ENCODE results near the gene KAT2B.

Gene KAT2B

GRCh38 chr3:20143519-20143918 lies 103.3 kb downstream of the KAT2B start:
- no peak for DNase-seq (ENCODE audit: low read depth)

- DNase-seq (ENCODE audit: low read depth), result no peak
Measured at GRCh38 chr3:20145874-20146273, 105.6 kb downstream of the KAT2B start.

- no peak for DNase-seq (ENCODE audit: low read depth)
Measured at GRCh38 chr3:20146301-20146700, 106.1 kb downstream of the KAT2B start.

DNA sequence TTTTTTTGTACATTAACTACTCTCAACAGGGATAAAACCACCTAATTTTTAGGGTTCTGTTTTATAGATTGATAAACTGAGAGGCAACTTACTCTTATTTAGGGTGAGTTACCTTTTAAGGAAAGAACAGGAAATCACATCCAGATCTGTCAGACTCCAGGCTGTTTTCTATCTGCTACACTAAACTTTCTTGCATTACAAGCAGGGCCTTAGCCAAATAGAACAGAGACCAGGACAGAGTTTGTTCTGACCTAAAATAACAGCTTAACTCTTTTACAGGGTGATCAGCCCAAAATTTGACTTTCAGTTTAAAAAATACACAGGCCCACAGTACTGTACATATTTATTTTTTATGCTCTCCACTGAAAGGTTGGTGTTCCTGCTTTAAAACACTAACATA lies 107.1 kb downstream of the KAT2B start:
- DNase-seq (ENCODE audit: low read depth), result no peak

- no peak for DNase-seq (ENCODE audit: low read depth)
Measured at GRCh38 chr3:20148466-20148865, 108.2 kb downstream of the KAT2B start.

- no peak for DNase-seq (ENCODE audit: low read depth)
Measured at GRCh38 chr3:20154078-20154477, 113.8 kb downstream of the KAT2B start.

DNA sequence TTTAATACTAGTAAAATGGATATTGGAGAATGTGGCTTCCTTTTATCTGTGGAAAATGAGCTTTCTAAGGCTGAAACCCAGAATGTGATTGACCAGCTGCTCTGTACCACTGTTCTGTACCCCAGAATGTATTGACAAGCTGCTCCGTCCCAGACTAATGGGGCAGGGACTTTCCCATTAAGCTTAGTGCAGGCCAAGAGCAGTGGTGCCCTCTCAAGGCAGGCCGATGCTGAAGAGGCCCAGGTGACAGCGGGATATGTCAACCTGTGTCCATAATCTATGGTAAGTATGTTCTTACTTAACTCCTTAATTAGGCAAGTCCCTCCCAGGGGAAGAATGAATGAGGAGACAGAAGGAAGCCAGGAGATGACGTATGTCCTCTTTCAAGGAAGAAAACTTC lies 114.7 kb downstream of the KAT2B start:
- no peak for DNase-seq (ENCODE audit: low read depth)

- no peak for DNase-seq (ENCODE audit: low read depth)
Measured at GRCh38 chr3:20160230-20160629, 120.0 kb downstream of the KAT2B start.

GRCh38 chr3:20161714-20162113 lies 121.5 kb downstream of the KAT2B start:
- no peak for DNase-seq (ENCODE audit: low read depth)

GRCh38 chr3:20173844-20174410 lies 133.7 kb downstream of the KAT2B start:
- DNase-seq (ENCODE audit: low read depth), result no peak

- DNase-seq (ENCODE audit: low read depth), result no peak
Measured at GRCh38 chr3:20181276-20181675, 141.0 kb downstream of the KAT2B start.

GRCh38 chr3:20182206-20182605 lies 142.0 kb downstream of the KAT2B start:
- no peak for DNase-seq (ENCODE audit: low read depth)

- no peak for DNase-seq (ENCODE audit: low read depth)
Measured at GRCh38 chr3:20185331-20185678, 145.1 kb downstream of the KAT2B start.

DNA sequence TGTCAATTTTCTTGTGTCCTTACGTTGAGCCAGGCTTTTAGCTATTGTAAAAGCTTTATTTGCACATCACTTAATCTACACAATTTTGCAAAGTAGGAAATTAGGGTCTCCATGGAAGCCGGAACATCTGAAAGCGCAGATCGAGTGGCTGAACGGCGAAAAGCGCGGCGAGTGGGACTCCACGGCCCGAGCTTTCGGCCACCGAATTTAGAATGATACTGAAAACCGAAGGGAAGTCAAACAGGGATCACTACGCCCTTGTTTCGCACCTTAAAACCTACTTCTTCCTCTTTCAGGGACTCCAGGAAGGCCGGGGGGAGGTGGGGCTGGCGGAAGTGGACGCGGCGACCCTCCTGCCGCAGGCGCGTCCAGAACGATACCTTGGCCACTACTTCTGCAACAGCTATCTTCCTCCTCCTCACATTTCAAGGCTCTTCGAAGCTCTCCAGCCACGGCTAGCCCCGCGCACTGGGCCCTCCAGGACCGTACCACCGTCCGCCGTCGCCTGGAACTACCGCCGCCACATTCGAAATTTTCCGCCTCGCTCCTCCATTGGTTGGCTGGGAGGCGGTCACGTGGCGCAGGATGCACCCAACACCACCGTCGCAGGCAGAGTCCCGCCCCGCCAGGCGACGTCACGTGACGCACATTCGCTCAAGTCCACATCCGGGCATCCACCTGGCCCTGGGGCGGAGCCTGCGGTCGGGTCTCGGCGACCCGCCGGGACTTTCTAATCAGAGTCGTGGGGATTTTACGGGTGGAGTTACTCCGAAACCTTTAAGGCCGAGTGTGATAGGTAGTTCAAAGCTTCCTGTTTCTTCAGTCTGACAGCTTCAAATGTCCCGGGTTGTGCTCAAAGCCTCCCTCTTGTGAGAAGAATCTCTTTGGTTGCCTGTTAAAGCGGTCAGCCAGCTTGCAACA lies 145.7 kb downstream of the KAT2B start, which contains the start of gene SGO1:
Gene SGO1, minus strand, starts transcription at position 528 of the 921 bp plus-strand sequence. CDS start 2,179 bp downstream, outside the sequence.
- DNase-seq (ENCODE audit: low read depth), result peak; percentile 100

DNA sequence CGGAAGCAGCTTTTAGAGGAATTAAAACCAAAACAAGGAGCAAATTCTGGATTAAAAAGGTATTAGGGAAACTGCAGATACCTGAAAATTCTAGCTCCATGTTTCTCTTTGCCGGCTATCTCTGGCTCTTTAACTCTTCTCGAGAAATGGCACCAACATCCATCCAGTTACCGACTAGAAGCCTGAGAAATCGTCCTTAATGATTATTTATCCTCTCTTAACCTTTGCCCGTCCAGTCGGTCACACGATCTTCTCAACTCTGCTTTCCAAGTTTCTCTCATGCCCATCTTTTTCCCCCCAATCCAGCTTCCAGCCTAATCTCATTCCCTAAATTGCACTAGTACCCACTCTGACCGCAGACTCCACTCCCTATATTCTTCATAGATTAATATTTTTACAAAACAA lies 146.4 kb downstream of the KAT2B start:
- DNase-seq (ENCODE audit: low read depth), result no peak

GRCh38 chr3:20190991-20191390 lies 150.7 kb downstream of the KAT2B start:
- DNase-seq (ENCODE audit: low read depth), result no peak

DNA sequence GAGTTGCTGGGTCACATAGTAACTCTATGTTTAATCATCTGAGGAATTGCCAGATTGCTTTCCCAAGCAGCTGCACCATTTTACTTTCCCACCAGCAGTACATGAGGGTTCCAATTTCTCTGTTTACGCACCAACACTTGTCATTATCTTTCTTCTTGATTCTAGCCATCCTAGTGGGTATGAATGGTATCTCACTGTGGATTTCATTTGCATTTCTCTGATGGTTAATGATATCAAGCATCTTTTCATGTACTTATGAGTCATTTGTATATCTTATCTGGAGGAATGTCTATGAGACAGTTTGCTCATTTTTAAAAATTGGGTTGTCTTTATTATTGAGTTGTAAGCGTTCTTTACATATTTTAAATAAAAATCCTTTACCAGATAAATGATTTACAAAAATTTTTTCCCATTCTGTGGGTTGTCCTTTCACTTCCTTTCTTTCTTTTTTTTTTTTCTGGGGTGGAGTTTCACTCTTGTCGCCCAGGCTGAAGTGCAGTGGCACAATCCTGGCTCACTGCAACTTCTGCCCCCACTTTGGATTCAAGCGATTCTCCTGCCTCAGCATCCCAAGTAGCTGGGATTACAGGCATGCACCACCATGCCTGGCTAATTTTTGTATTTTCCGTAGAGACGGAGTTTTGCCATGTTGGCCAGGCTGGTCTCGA lies 154.7 kb downstream of the KAT2B start:
- DNase-seq (ENCODE audit: low read depth), result no peak

DNA sequence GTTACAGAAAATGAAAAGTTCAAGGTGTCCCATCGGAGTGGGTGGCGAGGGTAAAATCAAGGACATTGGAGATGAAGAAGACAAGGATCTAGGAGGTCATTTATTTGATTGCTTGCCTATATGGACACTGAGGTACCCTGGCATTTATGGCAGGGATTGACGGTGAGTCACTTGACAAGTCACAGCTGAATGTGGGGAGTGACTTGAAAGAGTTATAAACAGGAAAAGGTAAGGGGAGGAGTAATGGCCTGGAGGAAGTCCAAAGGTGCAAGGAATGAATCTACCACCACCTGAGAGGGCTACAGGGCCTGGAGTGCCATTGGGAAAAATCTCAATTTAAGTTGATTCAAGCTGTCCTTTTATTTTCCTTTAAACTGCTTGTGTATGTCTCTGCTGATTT lies 157.5 kb downstream of the KAT2B start:
- no peak for DNase-seq (ENCODE audit: low read depth)

GRCh38 chr3:20201143-20201542 lies 160.9 kb downstream of the KAT2B start:
- DNase-seq (ENCODE audit: low read depth), result no peak

Measured in stimulated activated CD8-positive, alpha-beta memory T cell treated with anti-CD3 and anti-CD28 coated beads, Interleukin-4, amount 100 ng/mL, for 24 hours (primary cell).